HG02642 (cell line): ENCODE results near the gene TIMP4.

Experiments
- ATAC-seq: cut with Tn5 transposase; IDR thresholded peaks from one replicate; pipeline ENCODE4 v1.9.1; 2021; ENCODE audit warnings: mild to moderate bottlenecking; ENCODE audit not compliant: unreplicated experiment, poor library complexity

The TIMP4 gene

GRCh38 chr3:12115104-12115503, 43.6 kb downstream of the TIMP4 start:
- no peak for ATAC-seq

- no peak for ATAC-seq
Observed at GRCh38 chr3:12114251-12114650, 44.5 kb downstream of the TIMP4 start.

- no peak for ATAC-seq
Observed at GRCh38 chr3:12107071-12107713, 51.5 kb downstream of the TIMP4 start.
